ENCODE measurements around the gene SCUBE2. TPM values are rescaled to one million over a fixed set of nuclear protein-coding genes. Genes with fewer than 3 reads are reported as not detected.

The SCUBE2 gene
- total and polyA plus RNA-seq, 2 donors (not counting 3 experiments of a cell fraction or from before 2014, with no cell fraction given) = 0.55 to 3.5 TPM

GRCh38 chr11:9056467-9056866 is 34.9 kb downstream of the SCUBE2 start:
- POLR2A ChIA-PET = no interaction called here
- Histone ChIP-seq H3K36me3 (ENCODE audit: control insufficient read depth in 2 of 2, extremely low read depth in 1 of 2, insufficient read depth in 2 of 2, low read length in 2 of 2) (no peaks in the 10 kb centered on the region), H3K4me2 (ENCODE audit: insufficient read depth, low read length) (no peak overlapping the region), H3K4me3 (replicated peaks in 1 of 3; ENCODE audit: insufficient read depth in 1 of 3, low read depth in 1 of 3, low read length in 3 of 3) (no peak overlapping the region), H3K9ac (replicated peaks; ENCODE audit: extremely low read depth, insufficient read depth, low read length) (no peak overlapping the region), H3K27ac (ENCODE audit: insufficient read depth, low read depth, low read length) (no peak overlapping the region), H2AFZ (ENCODE audit: low read depth, low read length) (no peak overlapping the region), H3K9me1 (replicated peaks; ENCODE audit: control insufficient read depth, extremely low read depth, insufficient read depth, low read length) (no peaks in the 10 kb centered on the region), H3K4me1 (ENCODE audit: control insufficient read depth, extremely low read depth, insufficient read depth, low read length) (no peaks in the 10 kb centered on the region), H3K27me3 (ENCODE audit: control insufficient read depth in 2 of 2, insufficient read depth in 2 of 2, low read length in 2 of 2) (peaks cover 0 to 2% of the 10 kb centered on the region in 2 experiments), H4K20me1 (replicated peaks; ENCODE audit: control insufficient read depth, extremely low read depth, insufficient read depth, low read length) (no peaks in the 10 kb centered on the region), H3K79me2 (ENCODE audit: control insufficient read depth, insufficient read depth, low read length) (no peaks in the 10 kb centered on the region), H3K9me3 (replicated peaks; ENCODE audit: control insufficient read depth, insufficient read depth, low read length) (no peaks in the 10 kb centered on the region)
- FAIRE-seq (no peak), DNase-seq (ENCODE audit: low read depth, low spot score) (no peak)
- intact Hi-C loops (cut with micrococcal nuclease) (no loop called here), dilution Hi-C loops (cut with MboI; ENCODE audit: extremely low pct_ligation_motif_present, low sequenced_read_pairs) (no loop called here)
- CTCF ChIA-PET = interaction anchor here (0.8 kb wide), 1 partner anchor 21 kb away, joined by 3 read pairs; no protein-coding TSS in a partner anchor
- TF ChIP-seq GATA2 (IDR thresholded peaks at IDR 0.05; ENCODE audit: insufficient read depth, insufficient read length, low read depth, low read length) = no peak
- BruUV-seq (replicated peaks) = no TSS peak

GRCh38 chr11:9053316-9054035 is 37.9 kb downstream of the SCUBE2 start:
- no peaks in the 10 kb centered on the region for H3K9me1 ChIP-seq (replicated peaks; ENCODE audit: control insufficient read depth, extremely low read depth, insufficient read depth, low read length)
- TF ChIP-seq JUN (IDR thresholded peaks at IDR 0.05; ENCODE audit: borderline replicate concordance, insufficient read depth, insufficient read length, low read depth) (no peak), POLR2A (IDR thresholded peaks at IDR 0.05; ENCODE audit: low read depth, low read length) (no peak), MAX (IDR thresholded peaks at IDR 0.05; ENCODE audit: insufficient read depth, insufficient read length) (no peak), FOS (IDR thresholded peaks at IDR 0.05; ENCODE audit: borderline replicate concordance, insufficient read depth, low read length) (no peak), GATA2 (IDR thresholded peaks at IDR 0.05; ENCODE audit: insufficient read depth, insufficient read length, low read depth, low read length) (no peak), POLR2AphosphoS5 (IDR thresholded peaks at IDR 0.05; ENCODE audit: insufficient read depth, low read depth, low read length) (no peak), MYC (IDR thresholded peaks at IDR 0.05; ENCODE audit: low read depth, low read length) (no peak), CTCF (IDR thresholded peaks at IDR 0.05; ENCODE audit: extremely low read depth in 1 of 2, insufficient read depth in 1 of 2, low read depth in 1 of 2, low read length in 2 of 2) (no peak), EZH2 (IDR thresholded peaks at IDR 0.05; ENCODE audit: borderline replicate concordance, low read depth, low read length, severe bottlenecking) (no peak)
- H3K27ac ChIP-seq (ENCODE audit: insufficient read depth, low read depth, low read length) = no peak overlapping the region
- H3K27me3 ChIP-seq (ENCODE audit: control insufficient read depth in 2 of 2, insufficient read depth in 2 of 2, low read length in 2 of 2) = peaks cover 0 to 2% of the 10 kb centered on the region in 2 experiments
- intact Hi-C loops (cut with micrococcal nuclease) = no loop called here
- no peak overlapping the region for H3K4me3 ChIP-seq (replicated peaks in 1 of 3; ENCODE audit: insufficient read depth in 1 of 3, low read depth in 1 of 3, low read length in 3 of 3)
- no peaks in the 10 kb centered on the region for H4K20me1 ChIP-seq (replicated peaks; ENCODE audit: control insufficient read depth, extremely low read depth, insufficient read depth, low read length)
- CTCF ChIA-PET = interaction anchor here (0.6 to 1.0 kb wide), 3 partner anchors 10 to 433 kb away, joined by 3 to 4 read pairs (median 3); no protein-coding TSS in a partner anchor
- FAIRE-seq = no peak
- H3K4me2 ChIP-seq (ENCODE audit: insufficient read depth, low read length) = no peak overlapping the region
- no TSS peak for BruUV-seq (replicated peaks)
- H3K9me3 ChIP-seq (replicated peaks; ENCODE audit: control insufficient read depth, insufficient read depth, low read length) = no peaks in the 10 kb centered on the region
- dilution Hi-C loops (cut with MboI; ENCODE audit: extremely low pct_ligation_motif_present, low sequenced_read_pairs) = no loop called here
- no peak for DNase-seq (ENCODE audit: low read depth, low spot score)
- no peaks in the 10 kb centered on the region for H3K79me2 ChIP-seq (ENCODE audit: control insufficient read depth, insufficient read depth, low read length)
- H3K9ac ChIP-seq (replicated peaks; ENCODE audit: extremely low read depth, insufficient read depth, low read length) = no peak overlapping the region
- no peaks in the 10 kb centered on the region for H3K36me3 ChIP-seq (ENCODE audit: control insufficient read depth in 2 of 2, extremely low read depth in 1 of 2, insufficient read depth in 2 of 2, low read length in 2 of 2)
- POLR2A ChIA-PET = interaction anchor here (0.6 to 0.7 kb wide), 2 partner anchors 25 to 77 kb away, joined by 3 to 4 read pairs; no protein-coding TSS in a partner anchor
- H2AFZ ChIP-seq (ENCODE audit: low read depth, low read length) = no peak overlapping the region
- no peaks in the 10 kb centered on the region for H3K4me1 ChIP-seq (ENCODE audit: control insufficient read depth, extremely low read depth, insufficient read depth, low read length)
